GDM1 (cell line): ENCODE data around the gene GSTA1.
"Not testable (repeated sequence)": the region's sequence is repeated elsewhere in the genome, so short reads cannot be mapped to it uniquely, and the experiment has no call there.

ENCODE experiments used
- DNase-seq: peaks from one replicate; lab custom pipeline; 2025; lab: John Stamatoyannopoulos, UW

GSTA1 gene

GRCh38 chr6:52803668-52804255, at the start of gene GSTA1:
Gene GSTA1 (minus strand): TSS chr6:52803816. CDS start chr6:52799267, 4,549 bp downstream.
- DNase-seq, result not testable (repeated sequence)

GRCh38 chr6:52849137-52849536, 45.5 kb upstream of the GSTA1 start:
- DNase-seq, result no peak

DNA sequence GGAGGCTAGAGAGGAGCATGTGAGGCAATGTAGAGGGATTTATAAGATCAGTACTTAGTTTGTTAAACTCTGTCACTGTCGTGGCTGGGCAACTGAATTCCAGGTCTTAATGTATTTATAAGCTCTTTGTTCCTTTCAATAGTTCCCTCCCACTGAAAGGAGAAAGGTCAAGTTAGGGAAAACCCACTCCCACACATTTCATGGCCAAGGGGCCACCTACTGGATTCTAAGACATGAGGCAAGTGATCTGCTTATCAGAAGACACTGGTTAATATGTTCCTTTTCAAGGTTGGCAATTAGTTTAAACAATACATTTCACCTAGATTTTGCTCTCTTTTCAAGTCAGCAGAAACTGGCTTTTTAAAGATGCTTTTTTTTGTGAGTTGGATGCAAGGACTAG, 42.4 kb upstream of the GSTA1 start:
- DNase-seq, result no peak

- DNase-seq, result no peak
Observed at GRCh38 chr6:52843605-52844004, 40.0 kb upstream of the GSTA1 start.

GRCh38 chr6:52840763-52841585, 37.4 kb upstream of the GSTA1 start, which contains the start of gene GSTA5:
Gene GSTA5 (minus strand): TSS chr6:52840813.
- DNase-seq, result no peak

GRCh38 chr6:52839124-52840055, 35.8 kb upstream of the GSTA1 start:
- peak; percentile 16 for DNase-seq

DNA sequence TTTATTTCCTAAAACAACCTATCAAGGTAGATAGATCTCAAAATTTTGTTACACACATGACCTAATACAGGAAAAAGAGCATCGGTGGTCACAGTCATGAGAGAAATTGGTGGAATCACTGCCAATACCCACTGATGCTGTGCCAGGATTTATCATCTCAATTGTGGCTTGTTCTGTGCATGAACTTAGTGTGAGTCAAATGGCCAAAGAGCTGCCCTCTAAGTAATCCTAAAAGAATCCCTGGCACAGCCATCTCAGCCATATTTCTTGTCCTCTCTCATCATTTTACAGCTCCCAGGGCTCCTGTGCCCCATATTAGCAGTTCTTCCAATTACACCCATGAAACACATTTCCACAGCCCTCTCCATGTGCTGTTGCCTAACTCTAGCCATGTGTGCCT, 30.9 kb upstream of the GSTA1 start:
- no peak for DNase-seq

- not testable (repeated sequence) for DNase-seq
Observed at GRCh38 chr6:52830869-52831268, 27.3 kb upstream of the GSTA1 start.

DNA sequence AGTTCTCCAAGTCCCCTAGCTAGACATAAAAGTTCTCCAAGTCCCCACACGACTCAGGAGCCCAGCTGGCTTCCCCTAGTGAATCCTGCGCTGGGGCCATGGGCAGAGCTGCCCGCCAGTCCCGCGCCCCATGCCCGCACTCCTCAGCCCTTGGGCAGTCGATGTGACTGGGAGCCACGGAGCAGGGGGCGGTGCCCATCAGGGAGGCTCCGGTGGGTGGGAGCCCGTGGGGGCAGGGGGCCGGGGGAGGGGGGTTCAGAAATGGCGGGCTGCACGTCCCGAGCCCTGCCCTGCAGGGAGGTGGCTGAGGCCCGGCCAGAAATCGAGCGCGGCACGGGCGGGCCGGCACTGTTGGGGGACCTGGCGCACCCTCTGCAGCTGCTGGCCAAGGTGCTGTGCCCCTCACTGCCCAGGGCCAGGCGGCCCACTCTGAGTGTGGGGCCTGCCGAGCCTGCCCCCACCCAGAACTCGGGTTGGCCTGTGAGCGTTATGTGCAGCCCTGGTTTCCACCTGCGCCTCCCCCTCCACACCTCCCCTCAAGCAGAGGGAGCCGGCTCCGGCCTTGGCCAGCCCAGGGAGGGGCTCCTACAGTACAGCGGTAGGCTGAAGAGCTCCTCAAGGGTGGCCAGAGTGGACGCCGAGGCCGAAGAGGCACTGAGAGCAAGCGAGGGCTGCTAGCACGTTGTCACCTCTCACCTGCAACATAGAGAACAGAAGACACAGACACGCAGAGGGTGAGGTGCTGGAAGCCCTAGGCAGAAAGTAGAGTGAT, 25.6 kb upstream of the GSTA1 start:
- DNase-seq, result no peak

GRCh38 chr6:52828621-52829020, 25.0 kb upstream of the GSTA1 start:
- DNase-seq, result not testable (repeated sequence)

GRCh38 chr6:52827073-52827783, 23.6 kb upstream of the GSTA1 start:
- DNase-seq, result not testable (repeated sequence)

GRCh38 chr6:52826513-52826912, 22.9 kb upstream of the GSTA1 start:
- no peak for DNase-seq

DNA sequence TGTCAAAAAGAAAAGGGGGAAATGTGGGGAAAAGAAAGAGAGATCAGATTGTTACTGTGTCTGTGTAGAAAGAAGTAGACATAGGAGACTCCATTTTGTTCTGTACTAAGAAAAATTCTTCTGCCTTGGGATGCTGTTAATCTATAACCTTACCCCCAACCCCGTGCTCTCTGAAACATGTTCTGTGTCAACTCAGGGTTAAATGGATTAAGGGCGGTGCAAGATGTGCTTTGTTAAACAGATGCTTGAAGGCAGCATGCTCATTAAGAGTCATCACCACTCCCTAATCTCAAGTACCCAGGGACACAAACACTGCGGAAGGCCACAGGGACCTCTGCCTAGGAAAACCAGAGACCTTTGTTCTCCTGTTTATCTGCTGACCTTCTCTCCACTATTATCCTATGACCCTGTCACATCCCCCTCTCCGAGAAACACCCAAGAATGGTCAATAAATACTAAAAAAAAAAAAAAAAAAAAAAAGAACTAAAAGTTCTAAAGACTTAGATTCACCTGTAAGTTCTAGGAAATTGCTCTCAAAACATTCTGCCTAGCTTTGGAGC, 22.4 kb upstream of the GSTA1 start:
- DNase-seq, result not testable (repeated sequence)

- DNase-seq, result not testable (repeated sequence)
Observed at GRCh38 chr6:52825270-52825793, 21.7 kb upstream of the GSTA1 start.

- DNase-seq, result no peak
Observed at GRCh38 chr6:52821842-52822241, 18.2 kb upstream of the GSTA1 start.

DNA sequence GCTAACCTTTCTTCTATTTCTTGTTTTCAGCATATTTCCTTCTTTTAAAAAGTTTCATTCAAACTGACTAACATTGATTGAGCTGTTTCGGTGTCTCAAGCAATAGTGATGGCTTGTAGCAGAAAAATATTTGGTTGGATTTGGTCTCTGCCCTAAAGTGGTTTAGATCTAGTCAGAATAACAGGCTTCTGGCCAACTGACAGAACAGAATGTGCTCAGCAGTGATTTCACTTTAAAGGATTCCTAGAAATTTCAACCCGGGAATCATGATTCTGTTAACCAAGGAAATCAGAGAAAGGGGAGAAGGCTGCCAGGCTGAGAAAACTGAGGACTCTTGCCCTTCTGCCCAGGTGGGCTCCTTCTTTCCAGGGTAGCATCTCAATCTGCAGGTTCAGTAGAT, 16.6 kb upstream of the GSTA1 start:
- DNase-seq, result no peak

GRCh38 chr6:52815167-52816092, 11.8 kb upstream of the GSTA1 start:
- DNase-seq, result peak; percentile 13

DNA sequence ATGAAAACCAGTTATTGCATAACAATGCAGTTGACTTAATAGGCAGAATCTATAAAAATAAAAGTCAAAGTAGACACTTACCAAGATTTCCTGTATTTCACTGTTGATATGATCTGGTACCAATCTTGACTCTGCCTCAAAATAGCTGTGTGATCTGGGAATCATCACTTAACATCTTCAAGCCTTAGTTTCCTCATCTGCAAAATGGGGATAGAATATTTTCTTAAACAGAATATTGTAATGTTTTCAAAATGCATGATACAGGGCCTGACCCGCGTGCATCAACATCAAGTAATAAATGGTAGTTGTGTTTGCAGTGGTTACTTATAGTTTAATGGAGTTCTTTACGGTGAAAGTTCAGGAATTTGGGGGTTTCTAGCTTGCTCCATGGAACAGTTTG, 10.9 kb upstream of the GSTA1 start:
- DNase-seq, result not testable (repeated sequence)

GRCh38 chr6:52809777-52810176, 6.2 kb upstream of the GSTA1 start:
- DNase-seq, result not testable (repeated sequence)
